HepG2 (cell line): Measurements from ENCODE around the gene CYP27B1. TPM values are rescaled to one million over a fixed set of nuclear protein-coding genes. Genes with fewer than 3 reads are reported as not detected.
A peak's percentile ranks its signal among the peaks of the same experiment; 100 is the strongest.

Experiments
- CHD4 ChIP-seq: fragments of 200-600 bp; sonication (generic); IDR thresholded peaks from 2 replicates; pipeline ENCODE4 v1.7.0; 2017; ENCODE audit warnings: mild to moderate bottlenecking, low read length, borderline replicate concordance
- PBX2 ChIP-seq: IDR thresholded peaks from 2 replicates; pipeline ENCODE4 v1.6.1; 2016; ENCODE audit warnings: control low read depth
- PCBP1 ChIP-seq: fragments of 200-400 bp; formaldehyde crosslinking; IDR thresholded peaks from 2 replicates; pipeline ENCODE4 v1.6.1; 2017; ENCODE audit warnings: mild to moderate bottlenecking, low read depth, low read length, borderline replicate concordance
- ZKSCAN8 ChIP-seq: IDR thresholded peaks from 2 replicates; pipeline ENCODE4 v1.6.1; 2016; ENCODE audit warnings: borderline replicate concordance, missing genetic modification reagents, missing compliant biosample characterization
- ZNF281 ChIP-seq: sonication (generic); formaldehyde crosslinking; IDR thresholded peaks from 2 replicates; pipeline ENCODE4 v1.4.0; 2020; ENCODE audit warnings: missing genetic modification reagents, borderline replicate concordance
- ZNF318 ChIP-seq: sonication (generic); formaldehyde crosslinking; IDR thresholded peaks from 2 replicates; pipeline ENCODE4 v1.4.0; 2020; ENCODE audit warnings: mild to moderate bottlenecking, missing genetic modification reagents
- ZNF558 ChIP-seq: sonication (generic); formaldehyde crosslinking; IDR thresholded peaks from 2 replicates; pipeline ENCODE4 v1.9.0; 2022; ENCODE audit warnings: mild to moderate bottlenecking, missing genetic modification reagents, borderline replicate concordance
- ZNF562 ChIP-seq: sonication (generic); formaldehyde crosslinking; IDR thresholded peaks from 2 replicates; pipeline ENCODE4 v1.8.0; 2022; ENCODE audit warnings: missing genetic modification reagents, borderline replicate concordance
- ZNF563 ChIP-seq: sonication (generic); formaldehyde crosslinking; IDR thresholded peaks from 2 replicates; pipeline ENCODE4 v1.8.0; 2022; ENCODE audit warnings: mild to moderate bottlenecking, moderate library complexity, missing genetic modification reagents
- polyA plus RNA-seq, 8 experiments: library from polyadenylated mRNA; depleted of rRNA in 3 of 8; stranded (reverse) in 7 of 8; unstranded in 1 of 8; fragments of >200 nt; fragmentation: Illumina TruSeq in 4 of 8; extraction: Trizol in 4 of 8; gene quantifications; 2 replicates each; pipeline versions ENCODE4 v1.2.1 to v1.2.3, GENCODE V29; 2011 to 2016; ENCODE audit warnings: low read depth in 4 of 8, missing spikeins in 1 of 8, mixed read lengths in 1 of 8; ENCODE audit not compliant: insufficient read depth in 1 of 8
- total RNA-seq, 5 experiments: library from RNA; depleted of rRNA; stranded (reverse); fragments of >200 nt; fragmentation: Illumina TruSeq; extraction: Trizol; gene quantifications; 2 replicates each; pipeline ENCODE4 v1.2.3, GENCODE V29; 2016; ENCODE audit warnings: low read depth in 1 of 5
- TF ChIP-seq, protein P1 (sequence below): sonication (generic); formaldehyde crosslinking; IDR thresholded peaks from 2 replicates; pipeline ENCODE4 v1.4.0; 2020; ENCODE audit warnings: missing genetic modification reagents, borderline replicate concordance

Gene CYP27B1
- total and polyA plus RNA-seq, 2 of the 13 experiments (the other 11 are each of a cell fraction or from before 2014, with no cell fraction given): 2.3 to 3.0 TPM

DNA sequence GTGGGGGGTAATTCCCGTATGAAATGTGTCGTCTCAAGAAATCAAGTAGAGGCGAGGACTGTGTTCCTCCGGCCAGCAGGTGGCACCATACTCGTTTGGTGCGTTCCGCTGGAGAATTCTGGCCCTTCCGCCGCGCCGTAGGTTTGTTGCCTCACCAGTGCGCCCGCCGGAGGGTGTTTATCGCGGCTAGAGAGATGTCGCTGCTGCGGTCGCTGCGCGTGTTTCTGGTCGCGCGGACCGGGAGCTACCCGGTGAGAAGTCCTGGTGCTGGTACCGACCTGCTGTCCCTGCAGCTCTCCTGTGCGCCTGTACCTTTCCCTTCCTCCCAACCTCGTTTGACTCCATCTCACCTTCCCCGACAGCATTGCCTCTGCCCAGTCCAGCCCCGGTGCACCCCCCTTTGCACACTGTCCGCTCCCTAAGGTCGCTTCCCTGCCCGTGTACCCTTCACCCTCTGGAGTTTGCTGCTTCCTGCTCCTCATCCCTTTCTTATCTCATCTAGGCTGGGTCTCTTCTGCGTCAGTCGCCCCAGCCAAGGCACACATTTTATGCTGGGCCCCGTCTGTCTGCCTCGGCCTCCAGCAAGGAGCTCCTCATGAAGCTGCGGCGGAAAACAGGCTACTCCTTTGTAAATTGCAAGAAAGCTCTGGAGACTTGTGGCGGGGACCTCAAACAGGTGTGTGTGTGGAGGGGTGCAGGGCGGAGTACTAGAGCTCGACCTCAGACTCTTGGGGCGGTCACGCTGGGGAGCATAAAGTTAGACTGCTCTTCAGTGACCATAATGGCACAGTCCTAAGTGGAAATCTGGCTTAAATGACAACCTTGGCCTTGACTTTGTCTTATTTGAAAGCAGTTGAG, 16.0 kb upstream of the CYP27B1 start, which contains the start of gene TSFM (continued):
- TF ChIP-seq, protein P1, sequence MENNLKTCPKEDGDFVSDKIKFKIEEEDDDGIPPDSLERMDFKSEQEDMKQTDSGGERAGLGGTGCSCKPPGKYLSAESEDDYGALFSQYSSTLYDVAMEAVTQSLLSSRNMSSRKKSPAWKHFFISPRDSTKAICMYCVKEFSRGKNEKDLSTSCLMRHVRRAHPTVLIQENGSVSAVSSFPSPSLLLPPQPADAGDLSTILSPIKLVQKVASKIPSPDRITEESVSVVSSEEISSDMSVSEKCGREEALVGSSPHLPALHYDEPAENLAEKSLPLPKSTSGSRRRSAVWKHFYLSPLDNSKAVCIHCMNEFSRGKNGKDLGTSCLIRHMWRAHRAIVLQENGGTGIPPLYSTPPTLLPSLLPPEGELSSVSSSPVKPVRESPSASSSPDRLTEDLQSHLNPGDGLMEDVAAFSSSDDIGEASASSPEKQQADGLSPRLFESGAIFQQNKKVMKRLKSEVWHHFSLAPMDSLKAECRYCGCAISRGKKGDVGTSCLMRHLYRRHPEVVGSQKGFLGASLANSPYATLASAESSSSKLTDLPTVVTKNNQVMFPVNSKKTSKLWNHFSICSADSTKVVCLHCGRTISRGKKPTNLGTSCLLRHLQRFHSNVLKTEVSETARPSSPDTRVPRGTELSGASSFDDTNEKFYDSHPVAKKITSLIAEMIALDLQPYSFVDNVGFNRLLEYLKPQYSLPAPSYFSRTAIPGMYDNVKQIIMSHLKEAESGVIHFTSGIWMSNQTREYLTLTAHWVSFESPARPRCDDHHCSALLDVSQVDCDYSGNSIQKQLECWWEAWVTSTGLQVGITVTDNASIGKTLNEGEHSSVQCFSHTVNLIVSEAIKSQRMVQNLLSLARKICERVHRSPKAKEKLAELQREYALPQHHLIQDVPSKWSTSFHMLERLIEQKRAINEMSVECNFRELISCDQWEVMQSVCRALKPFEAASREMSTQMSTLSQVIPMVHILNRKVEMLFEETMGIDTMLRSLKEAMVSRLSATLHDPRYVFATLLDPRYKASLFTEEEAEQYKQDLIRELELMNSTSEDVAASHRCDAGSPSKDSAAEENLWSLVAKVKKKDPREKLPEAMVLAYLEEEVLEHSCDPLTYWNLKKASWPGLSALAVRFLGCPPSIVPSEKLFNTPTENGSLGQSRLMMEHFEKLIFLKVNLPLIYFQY (CRISPR knock-in tag): 0 out of 2 replicates have a peak, but pooled peaks have one; percentile 69
- 0 out of 2 replicates have a peak, but pooled peaks have one; percentile 50 for TF ChIP-seq ZNF318 (CRISPR knock-in tag)
- TF ChIP-seq ZNF562 (CRISPR knock-in tag): 0 out of 2 replicates have a peak, but pooled peaks have one; percentile 22
- 0 out of 2 replicates have a peak, but pooled peaks have one; percentile 45 for TF ChIP-seq ZNF558 (CRISPR knock-in tag)
- TF ChIP-seq PCBP1: peak; percentile 83; the same call in 1 of the 2 replicates
- TF ChIP-seq PBX2 (CRISPR knock-in tag): no peak
- peak; percentile 14; the same call in 1 of the 2 replicates for TF ChIP-seq ZNF281
- TF ChIP-seq ZKSCAN8 (CRISPR knock-in tag): peak; percentile 73; the same call in 1 of the 2 replicates
- TF ChIP-seq ZNF563 (CRISPR knock-in tag): 0 out of 2 replicates have a peak, but pooled peaks have one; percentile 50
- TF ChIP-seq CHD4: no peak
